ENCODE results near the gene TENM3.
A peak's percentile ranks its signal among the peaks of the same experiment; 100 is the strongest.

Gene TENM3

GRCh38 chr4:182699795-182700194 is 456.6 kb downstream of the TENM3 start:
- DNase-seq: no peak

- DNase-seq: no peak
Observed at GRCh38 chr4:182700362-182701160, 457.4 kb downstream of the TENM3 start.

GRCh38 chr4:182704077-182704476 is 460.9 kb downstream of the TENM3 start:
- no peak for DNase-seq

GRCh38 chr4:182704948-182705347 is 461.7 kb downstream of the TENM3 start:
- DNase-seq: no peak

GRCh38 chr4:182705389-182705788 is 462.2 kb downstream of the TENM3 start:
- DNase-seq: no peak

GRCh38 chr4:182711211-182711610 is 468.0 kb downstream of the TENM3 start:
- peak; percentile 33 for DNase-seq

GRCh38 chr4:182715548-182715947 is 472.3 kb downstream of the TENM3 start:
- DNase-seq: no peak

GRCh38 chr4:182716192-182716591 is 473.0 kb downstream of the TENM3 start:
- no peak for DNase-seq

GRCh38 chr4:182717788-182718583 is 474.8 kb downstream of the TENM3 start:
- DNase-seq: no peak

- no peak for DNase-seq
Observed at GRCh38 chr4:182724414-182724813, 481.2 kb downstream of the TENM3 start.

- no peak for DNase-seq
Observed at GRCh38 chr4:182729516-182729915, 486.3 kb downstream of the TENM3 start.

- no peak for DNase-seq
Observed at GRCh38 chr4:182730791-182731190, 487.6 kb downstream of the TENM3 start.

- DNase-seq: no peak
Observed at GRCh38 chr4:182736207-182736606, 493.0 kb downstream of the TENM3 start.

GRCh38 chr4:182738283-182739047 is 495.3 kb downstream of the TENM3 start:
- peak; percentile 28 for DNase-seq

- DNase-seq: no peak
Observed at GRCh38 chr4:182740256-182740655, 497.1 kb downstream of the TENM3 start.

- DNase-seq: no peak
Observed at GRCh38 chr4:182741054-182741453, 497.9 kb downstream of the TENM3 start.

GRCh38 chr4:182741914-182742313 is 498.7 kb downstream of the TENM3 start:
- DNase-seq: no peak

- DNase-seq: no peak
Observed at GRCh38 chr4:182743815-182744214, 500.6 kb downstream of the TENM3 start.

- DNase-seq: no peak
Observed at GRCh38 chr4:182745237-182745636, 502.0 kb downstream of the TENM3 start.

- no peak for DNase-seq
Observed at GRCh38 chr4:182746876-182747275, 503.7 kb downstream of the TENM3 start.

GRCh38 chr4:182748283-182748682 is 505.1 kb downstream of the TENM3 start:
- no peak for DNase-seq

GRCh38 chr4:182748949-182749348 is 505.7 kb downstream of the TENM3 start:
- DNase-seq: no peak

- DNase-seq: no peak
Observed at GRCh38 chr4:182749667-182750167, 506.5 kb downstream of the TENM3 start.
